Measurements from ENCODE around the gene METAP1D. TPM values are rescaled to one million over a fixed set of nuclear protein-coding genes. Genes with fewer than 3 reads are reported as not detected.

The METAP1D gene
- total and polyA plus RNA-seq, 8 donors, result 2.8 to 24.4 (median 20.1) TPM

DNA sequence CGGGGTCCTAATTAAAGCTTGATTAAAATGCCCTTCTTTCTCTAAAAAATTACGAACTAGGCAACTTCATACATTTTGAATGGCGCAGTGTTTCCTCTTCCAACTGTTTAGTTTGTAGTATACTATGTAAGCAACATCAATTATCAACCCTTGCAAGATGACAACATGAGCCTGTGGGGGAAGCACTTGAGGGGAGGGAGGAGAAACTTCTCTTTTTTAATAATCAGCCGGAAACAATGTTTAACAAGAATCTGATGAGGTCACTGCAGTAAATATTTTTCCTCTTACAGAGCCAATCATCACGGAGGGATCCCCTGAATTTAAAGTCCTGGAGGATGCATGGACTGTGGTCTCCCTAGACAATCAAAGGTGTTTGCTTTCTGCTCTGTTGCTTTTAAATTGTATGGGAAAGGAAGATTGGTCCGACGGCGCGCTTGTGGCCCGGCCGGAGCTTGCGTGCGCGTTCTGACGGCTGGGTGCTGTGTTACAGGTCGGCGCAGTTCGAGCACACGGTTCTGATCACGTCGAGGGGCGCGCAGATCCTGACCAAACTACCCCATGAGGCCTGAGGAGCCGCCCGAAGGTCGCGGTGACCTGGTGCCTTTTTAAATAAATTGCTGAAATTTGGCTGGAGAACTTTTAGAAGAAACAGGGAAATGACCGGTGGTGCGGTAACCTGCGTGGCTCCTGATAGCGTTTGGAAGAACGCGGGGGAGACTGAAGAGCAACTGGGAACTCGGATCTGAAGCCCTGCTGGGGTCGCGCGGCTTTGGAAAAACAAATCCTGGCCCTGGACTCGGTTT is 80.3 kb downstream of the METAP1D start:
- Histone ChIP-seq H3K36me3 (no peaks in the 10 kb centered on the region), H3K27ac (no peak overlapping the region), H3K4me3 (no peak overlapping the region), H3K9me3 (no peaks in the 10 kb centered on the region), H3K27me3 (peaks cover 62 to 72% of the 10 kb centered on the region in 2 donors), H3K4me1 (peaks cover 10 to 21% of the 10 kb centered on the region in 2 donors)
- peak in 1 of 4 donors; percentile 78 for DNase-seq
- intact Hi-C loops (cut with DNase I), result no loop called here
- no peak for ATAC-seq
- TF ChIP-seq, protein P1, sequence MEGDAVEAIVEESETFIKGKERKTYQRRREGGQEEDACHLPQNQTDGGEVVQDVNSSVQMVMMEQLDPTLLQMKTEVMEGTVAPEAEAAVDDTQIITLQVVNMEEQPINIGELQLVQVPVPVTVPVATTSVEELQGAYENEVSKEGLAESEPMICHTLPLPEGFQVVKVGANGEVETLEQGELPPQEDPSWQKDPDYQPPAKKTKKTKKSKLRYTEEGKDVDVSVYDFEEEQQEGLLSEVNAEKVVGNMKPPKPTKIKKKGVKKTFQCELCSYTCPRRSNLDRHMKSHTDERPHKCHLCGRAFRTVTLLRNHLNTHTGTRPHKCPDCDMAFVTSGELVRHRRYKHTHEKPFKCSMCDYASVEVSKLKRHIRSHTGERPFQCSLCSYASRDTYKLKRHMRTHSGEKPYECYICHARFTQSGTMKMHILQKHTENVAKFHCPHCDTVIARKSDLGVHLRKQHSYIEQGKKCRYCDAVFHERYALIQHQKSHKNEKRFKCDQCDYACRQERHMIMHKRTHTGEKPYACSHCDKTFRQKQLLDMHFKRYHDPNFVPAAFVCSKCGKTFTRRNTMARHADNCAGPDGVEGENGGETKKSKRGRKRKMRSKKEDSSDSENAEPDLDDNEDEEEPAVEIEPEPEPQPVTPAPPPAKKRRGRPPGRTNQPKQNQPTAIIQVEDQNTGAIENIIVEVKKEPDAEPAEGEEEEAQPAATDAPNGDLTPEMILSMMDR (IDR thresholded peaks at IDR 0.05), result no peak

DNA sequence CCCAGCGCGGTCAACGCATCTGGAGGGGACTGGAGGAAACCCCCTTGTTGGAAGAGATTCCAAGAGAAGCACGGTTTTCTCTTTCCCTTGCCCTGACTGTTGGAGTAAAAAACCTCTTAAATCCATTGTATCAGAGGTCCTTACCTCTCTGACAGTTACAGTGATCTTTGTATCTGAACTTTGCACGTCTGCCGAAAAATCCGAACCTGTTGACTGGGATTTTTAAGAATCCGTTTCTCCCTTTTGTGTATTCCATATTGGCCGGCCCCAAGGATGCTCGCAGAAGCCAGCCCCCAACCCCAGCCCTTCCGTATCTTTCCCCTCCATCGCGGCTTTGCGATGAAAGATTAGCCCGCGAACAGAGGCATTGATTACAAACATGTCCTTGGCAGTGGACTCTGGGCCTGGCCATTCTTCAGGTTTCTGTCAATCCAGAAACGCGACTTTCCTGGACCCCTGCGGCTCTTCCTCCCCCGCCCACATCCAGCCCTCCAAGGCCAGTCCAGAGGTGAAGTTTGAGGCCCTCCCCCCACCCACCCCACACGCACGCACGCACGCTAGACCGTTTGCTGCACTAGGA is 81.0 kb downstream of the METAP1D start:
- no peaks in the 10 kb centered on the region for H3K36me3 ChIP-seq
- TF ChIP-seq, protein P1 (IDR thresholded peaks at IDR 0.05), result no peak
- no peak for ATAC-seq
- no peak overlapping the region for H3K27ac ChIP-seq
- DNase-seq, result no peak
- no peaks in the 10 kb centered on the region for H3K9me3 ChIP-seq
- peaks cover 69 to 79% of the 10 kb centered on the region in 2 donors for H3K27me3 ChIP-seq
- intact Hi-C loops (cut with DNase I), result no loop called here
- H3K4me3 ChIP-seq, result no peak overlapping the region
- peaks cover 16 to 28% of the 10 kb centered on the region in 2 donors for H3K4me1 ChIP-seq

DNA sequence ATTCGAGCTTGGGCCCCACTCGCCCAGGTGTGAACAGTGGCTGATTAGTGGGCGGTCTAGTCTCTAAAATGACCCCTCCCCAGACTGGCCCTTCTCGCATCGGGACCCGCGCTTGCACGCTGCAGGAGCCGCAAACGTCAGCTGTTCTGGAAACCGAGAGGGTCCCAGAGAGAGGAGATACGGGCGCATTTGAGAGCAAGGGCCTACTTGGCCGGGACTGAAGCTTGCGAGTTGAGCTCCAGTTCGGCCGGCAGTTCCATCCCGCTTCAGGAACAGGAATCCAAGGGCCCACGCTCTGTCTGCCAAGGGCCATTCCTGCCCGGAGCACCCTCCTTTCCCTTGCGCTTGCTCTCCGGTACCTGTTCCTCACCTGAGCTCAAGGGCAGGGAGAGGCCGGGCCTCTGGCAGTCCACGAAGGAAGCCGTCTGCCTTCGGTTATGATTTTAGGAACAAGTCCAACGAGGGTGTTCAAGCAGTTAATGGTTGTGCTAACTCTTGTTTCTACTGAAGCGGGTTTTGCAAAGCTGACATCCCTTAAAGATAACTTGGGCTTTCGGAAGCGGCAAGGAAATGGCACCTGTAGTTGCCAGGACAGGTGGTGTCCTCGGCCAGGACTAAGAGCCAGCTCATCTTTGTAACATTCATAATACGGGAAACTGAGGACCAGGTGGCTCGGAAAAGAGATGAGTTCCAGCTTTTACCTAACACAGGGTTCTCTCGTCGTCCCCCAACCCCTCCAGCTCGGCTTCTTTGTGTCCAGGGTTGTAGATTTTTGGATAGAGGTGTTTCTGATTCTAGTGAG is 81.7 kb downstream of the METAP1D start:
- TF ChIP-seq, protein P1 (IDR thresholded peaks at IDR 0.05), result no peak
- Histone ChIP-seq H3K9me3 (no peaks in the 10 kb centered on the region), H3K36me3 (no peaks in the 10 kb centered on the region), H3K27ac (no peak overlapping the region), H3K4me1 (peaks cover 17 to 35% of the 10 kb centered on the region in 2 donors), H3K27me3 (peaks cover 75 to 85% of the 10 kb centered on the region in 2 donors), H3K4me3 (no peak overlapping the region)
- DNase-seq (peak in 1 of 4 donors; percentile 61), ATAC-seq (no peak)
- intact Hi-C loops (cut with DNase I), result no loop called here

DNA sequence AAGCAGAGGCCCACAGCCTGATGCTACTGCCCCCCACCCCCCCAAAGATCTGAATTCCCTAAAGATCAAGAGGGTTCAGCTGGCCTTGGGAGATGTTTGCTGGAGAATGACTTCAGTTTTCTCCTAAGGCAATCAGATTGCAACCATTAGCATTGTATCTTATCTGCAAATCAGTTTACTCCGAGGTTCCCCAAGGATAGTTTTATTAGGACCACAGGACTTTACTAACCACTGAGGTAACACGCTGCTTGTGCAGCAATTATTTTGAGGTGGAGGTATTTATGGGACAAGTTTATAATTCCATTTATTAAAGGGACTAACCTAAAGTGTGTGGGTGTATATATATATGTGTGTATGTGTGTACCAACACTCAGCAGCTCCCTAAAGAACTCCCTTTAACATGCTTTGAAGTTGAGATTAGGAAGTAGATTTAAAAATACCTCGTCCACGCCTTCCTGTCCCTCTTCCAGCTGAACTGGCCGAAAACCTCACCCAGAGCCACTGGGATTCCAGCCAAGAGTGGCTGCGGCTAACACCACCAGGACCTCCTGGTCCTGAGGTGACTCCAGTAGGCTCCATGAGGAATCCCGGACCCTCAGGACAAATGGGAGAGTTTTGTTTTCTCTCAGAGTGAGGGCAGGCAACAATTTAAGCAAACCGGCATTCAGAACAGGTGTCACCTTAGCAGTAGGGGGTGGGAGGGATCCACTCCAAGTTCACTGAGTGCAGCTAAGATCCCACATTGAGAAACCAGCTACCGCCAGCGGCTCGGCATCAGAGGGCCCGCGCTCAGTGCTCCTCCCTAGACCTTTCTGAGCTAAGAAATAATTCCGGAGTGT is 82.6 kb downstream of the METAP1D start:
- ATAC-seq (no peak), DNase-seq (no peak)
- TF ChIP-seq, protein P1 (IDR thresholded peaks at IDR 0.05), result no peak
- Histone ChIP-seq H3K4me1 (peaks cover 17 to 40% of the 10 kb centered on the region in 2 donors), H3K36me3 (no peaks in the 10 kb centered on the region), H3K9me3 (no peaks in the 10 kb centered on the region), H3K27ac (no peak overlapping the region), H3K27me3 (peaks cover 84 to 94% of the 10 kb centered on the region in 2 donors), H3K4me3 (no peak overlapping the region)
- intact Hi-C loops (cut with DNase I), result no loop called here

Measured in left lung (tissue), 10 donors.